ACHN (cell line): ENCODE results near the gene PDCD1.

Experiments used
- DNase-seq: peaks from one replicate; pipeline ENCODE4 v3.0.0-alpha.2; 2015
- in situ Hi-C: cut with HindIII; loops from 2 replicates; pipeline ENCODE4 v1.10.0; 2017; ENCODE audit warnings: low sequenced_read_pairs, low pct_ligation_motif_present, low pct_unique_long_range_greater_than_20kb

Gene PDCD1

GRCh38 chr2:241896746-241897201 lies 38.1 kb upstream of the PDCD1 start:
- in situ Hi-C loops = no loop called here
- DNase-seq = no peak

- in situ Hi-C loops = no loop called here
- no peak for DNase-seq
Measured at GRCh38 chr2:241895712-241896641, 37.3 kb upstream of the PDCD1 start.

- in situ Hi-C loops = no loop called here
Measured at GRCh38 chr2:241895427-241895711, 36.7 kb upstream of the PDCD1 start.

GRCh38 chr2:241894681-241895426 lies 36.2 kb upstream of the PDCD1 start:
- DNase-seq = no peak
- in situ Hi-C loops = no loop called here

More at GRCh38 chr2:241895427-241895711, 36.7 kb upstream of the PDCD1 start:
- DNase-seq = no peak

GRCh38 chr2:241894056-241894641 lies 35.5 kb upstream of the PDCD1 start:
- in situ Hi-C loops = no loop called here
- DNase-seq = no peak

GRCh38 chr2:241893265-241893664 lies 34.6 kb upstream of the PDCD1 start:
- in situ Hi-C loops = no loop called here
- no peak for DNase-seq

GRCh38 chr2:241892299-241893137 lies 33.8 kb upstream of the PDCD1 start:
- in situ Hi-C loops = no loop called here
- DNase-seq = no peak

- in situ Hi-C loops = no loop called here
- DNase-seq = no peak
Measured at GRCh38 chr2:241891988-241892298, 33.2 kb upstream of the PDCD1 start.

- in situ Hi-C loops = no loop called here
- no peak for DNase-seq
Measured at GRCh38 chr2:241891315-241891987, 32.8 kb upstream of the PDCD1 start.

- in situ Hi-C loops = no loop called here
- DNase-seq = no peak
Measured at GRCh38 chr2:241890524-241891235, 32.0 kb upstream of the PDCD1 start.

- in situ Hi-C loops = no loop called here
- DNase-seq = no peak
Measured at GRCh38 chr2:241888641-241889040, 29.9 kb upstream of the PDCD1 start.

GRCh38 chr2:241887806-241888522 lies 29.3 kb upstream of the PDCD1 start:
- DNase-seq = no peak
- in situ Hi-C loops = no loop called here

GRCh38 chr2:241886840-241887447 lies 28.2 kb upstream of the PDCD1 start:
- DNase-seq = no peak
- in situ Hi-C loops = no loop called here

- DNase-seq = no peak
- in situ Hi-C loops = no loop called here
Measured at GRCh38 chr2:241885946-241886643, 27.4 kb upstream of the PDCD1 start.

GRCh38 chr2:241885291-241885945 lies 26.7 kb upstream of the PDCD1 start:
- no peak for DNase-seq
- in situ Hi-C loops = no loop called here

GRCh38 chr2:241884951-241885290 lies 26.2 kb upstream of the PDCD1 start:
- DNase-seq = no peak

More at GRCh38 chr2:241884951-241885290, 26.2 kb upstream of the PDCD1 start:
- in situ Hi-C loops = no loop called here
